K562 (cell line): ENCODE results near the gene ITSN1. TPM values are rescaled to one million over a fixed set of nuclear protein-coding genes. Genes with fewer than 3 reads are reported as not detected.

Experiments
- ELF1 ChIP-seq: fragments of 200-800 bp; sonication (Bioruptor generic); IDR thresholded peaks from 2 replicates; pipeline ENCODE4 v1.6.1; 2016; ENCODE audit warnings: missing genetic modification characterization, missing compliant biosample characterization
- GABPB1 ChIP-seq: sonication (generic); formaldehyde crosslinking; IDR thresholded peaks from 2 replicates; pipeline ENCODE4 v1.8.0; 2022; ENCODE audit warnings: mild to moderate bottlenecking, missing genetic modification reagents
- KLF6 ChIP-seq: fragments of 250-450 bp; sonication (Bioruptor Pico); IDR thresholded peaks from 2 replicates; pipeline ENCODE4 v1.4.0; 2020; ENCODE audit warnings: mild to moderate bottlenecking, moderate library complexity, borderline replicate concordance
- SIX5 ChIP-seq, 2 experiments: IDR thresholded peaks; 2 replicates each; pipeline ENCODE4 v1.6.1; 2011; ENCODE audit warnings: low read length in 2 of 2, borderline replicate concordance in 1 of 2, low read depth in 1 of 2, mild to moderate bottlenecking in 1 of 2, moderate library complexity in 1 of 2; ENCODE audit not compliant: insufficient read depth in 1 of 2
- SMARCC2 ChIP-seq: fragments of 450-650 bp; IDR thresholded peaks from 2 replicates; pipeline ENCODE4 v1.6.1; 2017; ENCODE audit warnings: antibody characterized with exemption, moderate library complexity, mild to moderate bottlenecking, low read depth
- TAF7 ChIP-seq: fragments of 450-650 bp; IDR thresholded peaks from 2 replicates; pipeline ENCODE4 v1.6.1; 2016; ENCODE audit warnings: missing genetic modification characterization, missing compliant biosample characterization
- TBP ChIP-seq: optimal IDR thresholded peaks from 2 replicates; pipeline ENCODE3; 2011; ENCODE audit warnings: low read depth, low read length, improper control_type of control experiment
- U2AF2 ChIP-seq: fragments of 200-400 bp; formaldehyde crosslinking; optimal IDR thresholded peaks from 2 replicates; pipeline ENCODE3; 2017; ENCODE audit warnings: low read depth, mild to moderate bottlenecking, low read length
- polyA plus RNA-seq, 8 experiments: library from polyadenylated mRNA; depleted of rRNA in 4 of 8; stranded (reverse) in 5 of 8; unstranded in 3 of 8; fragments of >200 nt; fragmentation: Nextera tagmentation in 2 of 8; fragmentation: Illumina TruSeq in 1 of 8; extraction: Ambion mirVana in 2 of 8; extraction: Trizol in 1 of 8; gene quantifications; 2 replicates each; pipeline versions ENCODE4 v1.2.1 to v1.2.3, GENCODE V29; 2011 to 2014; ENCODE audit warnings: inconsistent platforms in 1 of 8, missing spikeins in 1 of 8
- total RNA-seq, 7 experiments: library from RNA; depleted of rRNA in 6 of 7; stranded (reverse); fragments of >200 nt in 6 of 7; fragmentation: Illumina TruSeq in 2 of 7; extraction: Trizol in 2 of 7; gene quantifications; 2 replicates each; pipeline versions ENCODE4 v1.2.1 to v1.2.3, GENCODE V29; 2011 to 2021; ENCODE audit warnings: low replicate concordance in 1 of 7
- TF ChIP-seq, protein P1 (sequence below), 2 experiments: fragments of 250-450 bp in 1 of 2; fragments of 450-650 bp in 1 of 2; sonication (Bioruptor Pico) in 1 of 2; IDR thresholded peaks; 2 replicates each; pipeline versions ENCODE4 v1.6.1 to v1.8.0; 2016 to 2021; ENCODE audit warnings: mild to moderate bottlenecking in 2 of 2, moderate library complexity in 2 of 2, missing compliant biosample characterization in 1 of 2, missing genetic modification characterization in 1 of 2
- TF ChIP-seq, protein P2 (sequence below): IDR thresholded peaks from 2 replicates; pipeline ENCODE4 v1.6.1; 2016; ENCODE audit warnings: missing genetic modification characterization, missing compliant biosample characterization
- TF ChIP-seq, protein P3 (sequence below): fragments of 250-450 bp; sonication (Bioruptor Pico); IDR thresholded peaks from 2 replicates; pipeline ENCODE4 v1.4.0; 2020
- TF ChIP-seq, protein P4 (sequence below): fragments of 150-350 bp; conservative IDR thresholded peaks from 2 replicates; pipeline ENCODE4 v1.6.1; 2014; ENCODE audit warnings: low read length
- TF ChIP-seq, protein P5 (sequence below): fragments of 150-350 bp; IDR thresholded peaks from 2 replicates; pipeline ENCODE4 v1.6.1; 2014; ENCODE audit warnings: low read depth, mild to moderate bottlenecking, low read length, borderline replicate concordance
- TF ChIP-seq, protein P6 (sequence below): sonication (generic); formaldehyde crosslinking; IDR thresholded peaks from 2 replicates; pipeline ENCODE4 v1.8.1; 2023; ENCODE audit warnings: mild to moderate bottlenecking, missing genetic modification reagents, moderate library complexity

The ITSN1 gene
- total and polyA plus RNA-seq, 9 of the 15 experiments (the other 6 are each of a cell fraction or from before 2014, with no cell fraction given) = 1.1 to 12.6 (median 4.8) TPM

DNA sequence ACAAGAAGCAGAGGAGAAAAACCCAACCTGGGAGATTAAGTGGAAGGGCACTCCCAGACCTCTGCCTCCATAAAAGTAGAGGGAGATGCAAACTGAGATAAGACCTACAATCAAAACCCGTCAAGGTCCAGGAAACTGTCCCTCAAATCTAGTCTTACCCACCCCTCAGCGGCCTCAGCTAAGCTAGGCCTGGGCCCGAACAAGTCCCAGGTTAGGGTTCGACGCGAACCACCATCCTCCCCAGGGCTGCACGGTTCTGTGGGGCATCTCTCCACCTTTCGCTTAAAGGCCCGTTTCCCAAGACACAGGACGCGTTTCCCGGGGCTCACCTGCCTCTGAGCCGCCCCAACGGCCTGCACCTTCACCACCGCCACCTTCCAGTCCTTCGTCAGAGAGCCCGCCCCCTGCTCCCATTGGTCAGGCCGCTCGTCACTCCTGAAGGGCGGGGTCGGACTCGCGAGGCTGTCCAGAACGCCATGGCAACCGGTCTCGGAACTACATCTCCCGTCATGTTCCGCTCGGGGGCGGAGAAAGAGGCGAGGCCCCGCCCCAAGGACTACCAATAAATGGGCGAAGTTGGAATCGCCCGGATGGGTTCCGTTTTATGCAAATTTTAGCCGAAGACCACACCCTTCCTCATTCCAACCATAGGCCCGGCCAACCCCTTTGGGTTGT, 812 bp upstream of the ITSN1 start, which contains the start of gene CRYZL1 (continued):
- TF ChIP-seq, protein P1, sequence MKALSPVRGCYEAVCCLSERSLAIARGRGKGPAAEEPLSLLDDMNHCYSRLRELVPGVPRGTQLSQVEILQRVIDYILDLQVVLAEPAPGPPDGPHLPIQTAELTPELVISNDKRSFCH (CRISPR knock-in tag; IDR thresholded peaks at IDR 0.05) = no peak
- TF ChIP-seq, protein P1 (tag; IDR thresholded peaks at IDR 0.05) = peak; percentile 74
- TF ChIP-seq, protein P2, sequence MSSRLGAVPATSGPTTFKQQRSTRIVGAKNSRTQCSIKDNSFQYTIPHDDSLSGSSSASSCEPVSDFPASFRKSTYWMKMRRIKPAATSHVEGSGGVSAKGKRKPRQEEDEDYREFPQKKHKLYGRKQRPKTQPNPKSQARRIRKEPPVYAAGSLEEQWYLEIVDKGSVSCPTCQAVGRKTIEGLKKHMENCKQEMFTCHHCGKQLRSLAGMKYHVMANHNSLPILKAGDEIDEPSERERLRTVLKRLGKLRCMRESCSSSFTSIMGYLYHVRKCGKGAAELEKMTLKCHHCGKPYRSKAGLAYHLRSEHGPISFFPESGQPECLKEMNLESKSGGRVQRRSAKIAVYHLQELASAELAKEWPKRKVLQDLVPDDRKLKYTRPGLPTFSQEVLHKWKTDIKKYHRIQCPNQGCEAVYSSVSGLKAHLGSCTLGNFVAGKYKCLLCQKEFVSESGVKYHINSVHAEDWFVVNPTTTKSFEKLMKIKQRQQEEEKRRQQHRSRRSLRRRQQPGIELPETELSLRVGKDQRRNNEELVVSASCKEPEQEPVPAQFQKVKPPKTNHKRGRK (tag) = 0 out of 2 replicates have a peak, but pooled peaks have one; percentile 6
- TF ChIP-seq, protein P3, sequence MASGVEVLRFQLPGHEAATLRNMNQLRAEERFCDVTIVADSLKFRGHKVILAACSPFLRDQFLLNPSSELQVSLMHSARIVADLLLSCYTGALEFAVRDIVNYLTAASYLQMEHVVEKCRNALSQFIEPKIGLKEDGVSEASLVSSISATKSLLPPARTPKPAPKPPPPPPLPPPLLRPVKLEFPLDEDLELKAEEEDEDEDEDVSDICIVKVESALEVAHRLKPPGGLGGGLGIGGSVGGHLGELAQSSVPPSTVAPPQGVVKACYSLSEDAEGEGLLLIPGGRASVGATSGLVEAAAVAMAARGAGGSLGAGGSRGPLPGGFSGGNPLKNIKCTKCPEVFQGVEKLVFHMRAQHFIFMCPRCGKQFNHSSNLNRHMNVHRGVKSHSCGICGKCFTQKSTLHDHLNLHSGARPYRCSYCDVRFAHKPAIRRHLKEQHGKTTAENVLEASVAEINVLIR (CRISPR knock-in tag) = peak; percentile 72
- TF ChIP-seq, protein P4, sequence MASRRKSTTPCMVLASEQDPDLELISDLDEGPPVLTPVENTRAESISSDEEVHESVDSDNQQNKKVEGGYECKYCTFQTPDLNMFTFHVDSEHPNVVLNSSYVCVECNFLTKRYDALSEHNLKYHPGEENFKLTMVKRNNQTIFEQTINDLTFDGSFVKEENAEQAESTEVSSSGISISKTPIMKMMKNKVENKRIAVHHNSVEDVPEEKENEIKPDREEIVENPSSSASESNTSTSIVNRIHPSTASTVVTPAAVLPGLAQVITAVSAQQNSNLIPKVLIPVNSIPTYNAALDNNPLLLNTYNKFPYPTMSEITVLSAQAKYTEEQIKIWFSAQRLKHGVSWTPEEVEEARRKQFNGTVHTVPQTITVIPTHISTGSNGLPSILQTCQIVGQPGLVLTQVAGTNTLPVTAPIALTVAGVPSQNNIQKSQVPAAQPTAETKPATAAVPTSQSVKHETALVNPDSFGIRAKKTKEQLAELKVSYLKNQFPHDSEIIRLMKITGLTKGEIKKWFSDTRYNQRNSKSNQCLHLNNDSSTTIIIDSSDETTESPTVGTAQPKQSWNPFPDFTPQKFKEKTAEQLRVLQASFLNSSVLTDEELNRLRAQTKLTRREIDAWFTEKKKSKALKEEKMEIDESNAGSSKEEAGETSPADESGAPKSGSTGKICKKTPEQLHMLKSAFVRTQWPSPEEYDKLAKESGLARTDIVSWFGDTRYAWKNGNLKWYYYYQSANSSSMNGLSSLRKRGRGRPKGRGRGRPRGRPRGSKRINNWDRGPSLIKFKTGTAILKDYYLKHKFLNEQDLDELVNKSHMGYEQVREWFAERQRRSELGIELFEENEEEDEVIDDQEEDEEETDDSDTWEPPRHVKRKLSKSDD = peak; percentile 64; the same call in 1 of the 2 replicates
- TF ChIP-seq TBP (peak; percentile 33), SIX5 (IDR thresholded peaks at IDR 0.05; ENCODE audit: borderline replicate concordance in 1 of 2, insufficient read depth in 1 of 2, low read depth in 1 of 2, low read length in 2 of 2) (peak; percentile 74 to 77), SMARCC2 (peak; percentile 40; the same call in 1 of the 2 replicates), TAF7 (tag) (peak; percentile 79), GABPB1 (peak; percentile 79), KLF6 (CRISPR knock-in tag) (0 out of 2 replicates have a peak, but pooled peaks have one; percentile 22), ELF1 (tag) (peak; percentile 84), U2AF2 (no peak)
- TF ChIP-seq, protein P5, sequence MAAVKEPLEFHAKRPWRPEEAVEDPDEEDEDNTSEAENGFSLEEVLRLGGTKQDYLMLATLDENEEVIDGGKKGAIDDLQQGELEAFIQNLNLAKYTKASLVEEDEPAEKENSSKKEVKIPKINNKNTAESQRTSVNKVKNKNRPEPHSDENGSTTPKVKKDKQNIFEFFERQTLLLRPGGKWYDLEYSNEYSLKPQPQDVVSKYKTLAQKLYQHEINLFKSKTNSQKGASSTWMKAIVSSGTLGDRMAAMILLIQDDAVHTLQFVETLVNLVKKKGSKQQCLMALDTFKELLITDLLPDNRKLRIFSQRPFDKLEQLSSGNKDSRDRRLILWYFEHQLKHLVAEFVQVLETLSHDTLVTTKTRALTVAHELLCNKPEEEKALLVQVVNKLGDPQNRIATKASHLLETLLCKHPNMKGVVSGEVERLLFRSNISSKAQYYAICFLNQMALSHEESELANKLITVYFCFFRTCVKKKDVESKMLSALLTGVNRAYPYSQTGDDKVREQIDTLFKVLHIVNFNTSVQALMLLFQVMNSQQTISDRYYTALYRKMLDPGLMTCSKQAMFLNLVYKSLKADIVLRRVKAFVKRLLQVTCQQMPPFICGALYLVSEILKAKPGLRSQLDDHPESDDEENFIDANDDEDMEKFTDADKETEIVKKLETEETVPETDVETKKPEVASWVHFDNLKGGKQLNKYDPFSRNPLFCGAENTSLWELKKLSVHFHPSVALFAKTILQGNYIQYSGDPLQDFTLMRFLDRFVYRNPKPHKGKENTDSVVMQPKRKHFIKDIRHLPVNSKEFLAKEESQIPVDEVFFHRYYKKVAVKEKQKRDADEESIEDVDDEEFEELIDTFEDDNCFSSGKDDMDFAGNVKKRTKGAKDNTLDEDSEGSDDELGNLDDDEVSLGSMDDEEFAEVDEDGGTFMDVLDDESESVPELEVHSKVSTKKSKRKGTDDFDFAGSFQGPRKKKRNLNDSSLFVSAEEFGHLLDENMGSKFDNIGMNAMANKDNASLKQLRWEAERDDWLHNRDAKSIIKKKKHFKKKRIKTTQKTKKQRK = peak; percentile 53; the same call in 1 of the 2 replicates
- TF ChIP-seq, protein P6, sequence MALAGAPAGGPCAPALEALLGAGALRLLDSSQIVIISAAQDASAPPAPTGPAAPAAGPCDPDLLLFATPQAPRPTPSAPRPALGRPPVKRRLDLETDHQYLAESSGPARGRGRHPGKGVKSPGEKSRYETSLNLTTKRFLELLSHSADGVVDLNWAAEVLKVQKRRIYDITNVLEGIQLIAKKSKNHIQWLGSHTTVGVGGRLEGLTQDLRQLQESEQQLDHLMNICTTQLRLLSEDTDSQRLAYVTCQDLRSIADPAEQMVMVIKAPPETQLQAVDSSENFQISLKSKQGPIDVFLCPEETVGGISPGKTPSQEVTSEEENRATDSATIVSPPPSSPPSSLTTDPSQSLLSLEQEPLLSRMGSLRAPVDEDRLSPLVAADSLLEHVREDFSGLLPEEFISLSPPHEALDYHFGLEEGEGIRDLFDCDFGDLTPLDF (CRISPR knock-in tag) = 0 out of 2 replicates have a peak, but pooled peaks have one; percentile 5
